ENCODE measurements around the gene SIRT7. TPM values are rescaled to one million over a fixed set of nuclear protein-coding genes. Genes with fewer than 3 reads are reported as not detected.
A peak's percentile ranks its signal among the peaks of the same experiment; 100 is the strongest.

SIRT7 gene
- total RNA-seq, 4 donors from 2014 or later = 76.5 to 315 (median 172) TPM

GRCh38 chr17:81927653-81928543 lies 9.9 kb upstream of the SIRT7 start, which contains the start of gene MAFG:
MAFG (minus strand) TSS chr17:81927735; CDS start chr17:81923185, 4,550 bp downstream.
- no peaks in the 10 kb centered on the region for H3K9me3 ChIP-seq
- H3K27me3 ChIP-seq = peaks cover 17% of the 10 kb centered on the region
- in situ Hi-C loops (cut with MboI; ENCODE audit: low pct_ligation_motif_present in 1 of 4, low pct_unique_long_range_greater_than_20kb in 1 of 4, low sequenced_read_pairs in 3 of 4) = no loop called here
- WGBS, 2 donors (ENCODE audit: low coverage in 1 of 2) = 1% methylated on average over 77 of the region's 98 CpGs; no CpG with 5 or more reads in 1 of the 2 donors
- DNase-seq = peak; percentile 91
- peak within 1 kb of the TSS; percentile 71 to 99 (median 82) for H3K4me3 ChIP-seq
- peak in 2 of 5 experiments; percentile 12 to 16 for TF ChIP-seq CTCF (IDR thresholded peaks at IDR 0.05)
- TF ChIP-seq POLR2AphosphoS5 (IDR thresholded peaks at IDR 0.05) = peak; percentile 79 to 83 (median 81)
- no peak for TF ChIP-seq EP300 (IDR thresholded peaks at IDR 0.05; ENCODE audit: low read depth)
- H3K36me3 ChIP-seq = no peaks in the 10 kb centered on the region
- peaks cover 29 to 58% (median 50%) of the 10 kb centered on the region in 4 donors for H3K4me1 ChIP-seq
- H3K27ac ChIP-seq = peak within 1 kb of the TSS; percentile 97 to 99 (median 97)
- intact Hi-C loops (cut with DNase I; ENCODE audit: low total_unique reads) = no loop called here

GRCh38 chr17:81927152-81927652 lies 9.2 kb upstream of the SIRT7 start:
- no peak for DNase-seq
- H3K4me1 ChIP-seq = peaks cover 34 to 64% (median 57%) of the 10 kb centered on the region in 4 donors
- WGBS, 2 donors (ENCODE audit: low coverage in 1 of 2) = 0% methylated on average over 8 of the region's 78 CpGs; no CpG with 5 or more reads in 1 of the 2 donors

GRCh38 chr17:81926451-81927151 lies 8.6 kb upstream of the SIRT7 start:
- Histone ChIP-seq H3K4me3 (peak overlapping the region; percentile 71 to 99 (median 82)), H3K27ac (peak overlapping the region; percentile 97 to 99 (median 97)), H3K36me3 (peaks cover 0 to 7% (median 1%) of the 10 kb centered on the region in 4 donors), H3K27me3 (peaks cover 17% of the 10 kb centered on the region), H3K4me1 (peaks cover 34 to 64% (median 58%) of the 10 kb centered on the region in 4 donors), H3K9me3 (no peaks in the 10 kb centered on the region)
- no peak for TF ChIP-seq EP300 (IDR thresholded peaks at IDR 0.05; ENCODE audit: low read depth)
- TF ChIP-seq POLR2AphosphoS5 (IDR thresholded peaks at IDR 0.05) = peak; percentile 65 to 84 (median 67)
- peak; percentile 71 for TF ChIP-seq POLR2A (IDR thresholded peaks at IDR 0.05)
- WGBS, 2 donors (ENCODE audit: low coverage in 1 of 2) = 0% methylated on average over 2 to 17 of the region's 46 CpGs
- in situ Hi-C loops (cut with MboI; ENCODE audit: low pct_ligation_motif_present in 1 of 4, low pct_unique_long_range_greater_than_20kb in 1 of 4, low sequenced_read_pairs in 3 of 4) = no loop called here
- DNase-seq = peak; percentile 90
- intact Hi-C loops (cut with DNase I; ENCODE audit: low total_unique reads) = no loop called here

More at GRCh38 chr17:81927152-81927652, 9.2 kb upstream of the SIRT7 start:
- Histone ChIP-seq H3K27ac (peak overlapping the region; percentile 97 to 99 (median 97)), H3K36me3 (peaks cover 0 to 6% (median under 1%) of the 10 kb centered on the region in 4 donors), H3K4me3 (peak overlapping the region; percentile 71 to 99 (median 82)), H3K9me3 (no peaks in the 10 kb centered on the region), H3K27me3 (peaks cover 17% of the 10 kb centered on the region)
- intact Hi-C loops (cut with DNase I; ENCODE audit: low total_unique reads) (no loop called here), in situ Hi-C loops (cut with MboI; ENCODE audit: low pct_ligation_motif_present in 1 of 4, low pct_unique_long_range_greater_than_20kb in 1 of 4, low sequenced_read_pairs in 3 of 4) (no loop called here)
- TF ChIP-seq EP300 (IDR thresholded peaks at IDR 0.05; ENCODE audit: low read depth) (no peak), POLR2AphosphoS5 (IDR thresholded peaks at IDR 0.05) (no peak), POLR2A (IDR thresholded peaks at IDR 0.05) (no peak), CTCF (IDR thresholded peaks at IDR 0.05) (no peak)

GRCh38 chr17:81925860-81926450 lies 8.0 kb upstream of the SIRT7 start:
- 36 to 76% methylated on average over 2 to 8 of the region's 10 CpGs for WGBS, 2 donors (ENCODE audit: low coverage in 1 of 2)
- H3K27ac ChIP-seq = peak overlapping the region; percentile 97 to 99 (median 97)
- H3K4me1 ChIP-seq = peaks cover 34 to 66% (median 58%) of the 10 kb centered on the region in 4 donors
- DNase-seq = no peak
- TF ChIP-seq POLR2A (IDR thresholded peaks at IDR 0.05) (no peak), CTCF (IDR thresholded peaks at IDR 0.05) (no peak), POLR2AphosphoS5 (IDR thresholded peaks at IDR 0.05) (no peak), EP300 (IDR thresholded peaks at IDR 0.05; ENCODE audit: low read depth) (no peak)
- in situ Hi-C loops (cut with MboI; ENCODE audit: low pct_ligation_motif_present in 1 of 4, low pct_unique_long_range_greater_than_20kb in 1 of 4, low sequenced_read_pairs in 3 of 4) = no loop called here
- peaks cover 0 to 7% (median 1%) of the 10 kb centered on the region in 4 donors for H3K36me3 ChIP-seq
- H3K9me3 ChIP-seq = no peaks in the 10 kb centered on the region
- H3K27me3 ChIP-seq = peaks cover 17% of the 10 kb centered on the region
- intact Hi-C loops (cut with DNase I; ENCODE audit: low total_unique reads) = no loop called here
- H3K4me3 ChIP-seq = peak overlapping the region in 3 of 4 donors; percentile 71 to 99 (median 72)

All from transverse colon (tissue), 4 donors.